Measurements from ENCODE around the gene ADGRV1.

The ADGRV1 gene

DNA sequence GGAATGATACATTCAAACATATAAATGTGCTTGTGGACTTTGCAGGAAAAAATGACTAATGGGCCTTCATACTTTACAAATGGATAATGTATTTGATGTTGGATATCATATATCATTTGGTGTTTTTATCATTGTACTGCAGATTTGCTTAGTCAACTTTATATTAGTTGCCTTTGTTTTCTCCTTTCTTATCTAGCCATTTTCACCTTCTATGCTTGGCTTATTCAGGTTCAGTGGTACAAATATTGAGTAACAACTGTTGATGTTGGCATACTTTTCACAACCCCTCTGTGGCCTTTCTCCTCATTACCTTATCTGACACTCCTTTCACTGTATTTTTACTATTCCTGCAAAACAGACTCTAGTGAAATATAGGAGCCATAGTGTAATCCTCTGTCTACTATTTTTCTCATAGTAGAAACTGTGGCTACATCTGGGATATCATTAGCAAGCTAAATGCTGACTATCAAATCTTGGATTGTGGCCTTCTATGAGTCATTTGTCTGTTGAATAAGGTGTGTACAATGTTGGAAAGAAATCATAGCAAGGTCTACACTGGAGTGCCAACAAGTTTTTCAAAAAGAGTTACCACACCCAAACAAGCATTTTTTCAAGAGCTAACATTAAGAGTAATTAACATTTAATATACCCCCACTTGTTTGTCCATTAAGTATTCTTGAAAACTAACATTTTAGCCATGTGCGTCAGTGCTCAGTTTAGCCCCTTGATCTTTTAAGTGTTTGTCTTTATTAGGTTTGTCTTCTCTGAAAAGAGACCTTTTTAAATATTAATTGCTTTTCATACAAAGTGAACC, 330.1 kb downstream of the ADGRV1 start:
- no peaks in the 10 kb centered on the region for H3K9me2 ChIP-seq (replicated peaks; ENCODE audit: low read depth, low read length)
- H3K4me3 ChIP-seq (ENCODE audit: low read length, poor library complexity, severe bottlenecking), result no peak overlapping the region
- TF ChIP-seq, protein P1, sequence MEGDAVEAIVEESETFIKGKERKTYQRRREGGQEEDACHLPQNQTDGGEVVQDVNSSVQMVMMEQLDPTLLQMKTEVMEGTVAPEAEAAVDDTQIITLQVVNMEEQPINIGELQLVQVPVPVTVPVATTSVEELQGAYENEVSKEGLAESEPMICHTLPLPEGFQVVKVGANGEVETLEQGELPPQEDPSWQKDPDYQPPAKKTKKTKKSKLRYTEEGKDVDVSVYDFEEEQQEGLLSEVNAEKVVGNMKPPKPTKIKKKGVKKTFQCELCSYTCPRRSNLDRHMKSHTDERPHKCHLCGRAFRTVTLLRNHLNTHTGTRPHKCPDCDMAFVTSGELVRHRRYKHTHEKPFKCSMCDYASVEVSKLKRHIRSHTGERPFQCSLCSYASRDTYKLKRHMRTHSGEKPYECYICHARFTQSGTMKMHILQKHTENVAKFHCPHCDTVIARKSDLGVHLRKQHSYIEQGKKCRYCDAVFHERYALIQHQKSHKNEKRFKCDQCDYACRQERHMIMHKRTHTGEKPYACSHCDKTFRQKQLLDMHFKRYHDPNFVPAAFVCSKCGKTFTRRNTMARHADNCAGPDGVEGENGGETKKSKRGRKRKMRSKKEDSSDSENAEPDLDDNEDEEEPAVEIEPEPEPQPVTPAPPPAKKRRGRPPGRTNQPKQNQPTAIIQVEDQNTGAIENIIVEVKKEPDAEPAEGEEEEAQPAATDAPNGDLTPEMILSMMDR (conservative IDR thresholded peaks at IDR 0.05; ENCODE audit: low read length), result no peak
- no peak for TF ChIP-seq EZH2phosphoT487 (IDR thresholded peaks at IDR 0.05; ENCODE audit: borderline replicate concordance)
- no peaks in the 10 kb centered on the region for H3K27me3 ChIP-seq (ENCODE audit: insufficient read depth, low read length, poor library complexity, severe bottlenecking)
- no peaks in the 10 kb centered on the region for H3K36me3 ChIP-seq (ENCODE audit: insufficient read depth, low read length)
- H3K79me2 ChIP-seq (ENCODE audit: insufficient read depth, low read length), result no peaks in the 10 kb centered on the region
- H3K9me3 ChIP-seq (ENCODE audit: insufficient read depth, low read depth, low read length), result no peaks in the 10 kb centered on the region
- H2AFZ ChIP-seq (ENCODE audit: low read length), result no peak overlapping the region
- no peak overlapping the region for H3K9ac ChIP-seq (ENCODE audit: low read depth, low read length, poor library complexity, severe bottlenecking)
- H3K4me1 ChIP-seq (ENCODE audit: insufficient read depth, low read length, poor library complexity, severe bottlenecking), result no peaks in the 10 kb centered on the region
- no peaks in the 10 kb centered on the region for H3F3A ChIP-seq (ENCODE audit: low read depth)
- H4K20me1 ChIP-seq (ENCODE audit: insufficient read depth, low read length, poor library complexity, severe bottlenecking), result no peaks in the 10 kb centered on the region
- no peak overlapping the region for H3K4me2 ChIP-seq (ENCODE audit: low read depth, low read length, poor library complexity, severe bottlenecking)

GRCh38 chr5:90889325-90889600, 330.7 kb downstream of the ADGRV1 start:
- Histone ChIP-seq H3K27me3 (ENCODE audit: insufficient read depth, low read length, poor library complexity, severe bottlenecking) (no peaks in the 10 kb centered on the region), H3K4me3 (ENCODE audit: low read length, poor library complexity, severe bottlenecking) (no peak overlapping the region), H3F3A (ENCODE audit: low read depth) (no peaks in the 10 kb centered on the region), H3K9me2 (replicated peaks; ENCODE audit: low read depth, low read length) (no peaks in the 10 kb centered on the region), H4K20me1 (ENCODE audit: insufficient read depth, low read length, poor library complexity, severe bottlenecking) (no peaks in the 10 kb centered on the region), H3K4me2 (ENCODE audit: low read depth, low read length, poor library complexity, severe bottlenecking) (no peak overlapping the region), H3K9me3 (ENCODE audit: insufficient read depth, low read depth, low read length) (no peaks in the 10 kb centered on the region), H3K4me1 (ENCODE audit: insufficient read depth, low read length, poor library complexity, severe bottlenecking) (no peaks in the 10 kb centered on the region), H3K79me2 (ENCODE audit: insufficient read depth, low read length) (no peaks in the 10 kb centered on the region), H2AFZ (ENCODE audit: low read length) (no peak overlapping the region), H3K9ac (ENCODE audit: low read depth, low read length, poor library complexity, severe bottlenecking) (no peak overlapping the region), H3K36me3 (ENCODE audit: insufficient read depth, low read length) (no peaks in the 10 kb centered on the region)
- TF ChIP-seq, protein P1 (conservative IDR thresholded peaks at IDR 0.05; ENCODE audit: low read length), result no peak
- no peak for TF ChIP-seq EZH2phosphoT487 (IDR thresholded peaks at IDR 0.05; ENCODE audit: borderline replicate concordance)

DNA sequence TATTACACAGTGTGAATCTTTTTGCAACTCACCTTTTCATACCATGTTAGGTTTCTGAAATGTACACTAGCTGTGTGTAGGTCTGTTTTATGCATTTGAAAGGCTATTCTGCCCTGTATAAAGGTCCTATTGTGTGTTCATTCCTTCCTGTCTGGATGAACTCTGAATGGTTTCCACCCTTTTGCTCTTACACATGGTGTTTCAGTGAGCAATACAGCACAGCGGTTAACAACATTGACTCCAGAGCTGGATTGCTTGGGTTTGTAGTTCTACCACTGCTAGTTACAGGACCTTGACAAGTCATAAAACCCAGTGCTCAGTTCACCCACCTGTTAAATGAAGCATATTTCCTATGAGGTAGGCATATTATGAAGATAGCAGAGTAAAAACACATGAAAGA, 331.6 kb downstream of the ADGRV1 start:
- no peaks in the 10 kb centered on the region for H3F3A ChIP-seq (ENCODE audit: low read depth)
- no peaks in the 10 kb centered on the region for H3K9me2 ChIP-seq (replicated peaks; ENCODE audit: low read depth, low read length)
- H3K79me2 ChIP-seq (ENCODE audit: insufficient read depth, low read length), result no peaks in the 10 kb centered on the region
- H4K20me1 ChIP-seq (ENCODE audit: insufficient read depth, low read length, poor library complexity, severe bottlenecking), result no peaks in the 10 kb centered on the region
- H3K4me3 ChIP-seq (ENCODE audit: low read length, poor library complexity, severe bottlenecking), result no peak overlapping the region
- no peak overlapping the region for H3K9ac ChIP-seq (ENCODE audit: low read depth, low read length, poor library complexity, severe bottlenecking)
- no peak overlapping the region for H3K4me2 ChIP-seq (ENCODE audit: low read depth, low read length, poor library complexity, severe bottlenecking)
- no peak overlapping the region for H2AFZ ChIP-seq (ENCODE audit: low read length)
- TF ChIP-seq EZH2phosphoT487 (IDR thresholded peaks at IDR 0.05; ENCODE audit: borderline replicate concordance), result no peak
- TF ChIP-seq, protein P1 (conservative IDR thresholded peaks at IDR 0.05; ENCODE audit: low read length), result no peak
- no peaks in the 10 kb centered on the region for H3K27me3 ChIP-seq (ENCODE audit: insufficient read depth, low read length, poor library complexity, severe bottlenecking)
- H3K36me3 ChIP-seq (ENCODE audit: insufficient read depth, low read length), result no peaks in the 10 kb centered on the region
- no peaks in the 10 kb centered on the region for H3K4me1 ChIP-seq (ENCODE audit: insufficient read depth, low read length, poor library complexity, severe bottlenecking)
- H3K9me3 ChIP-seq (ENCODE audit: insufficient read depth, low read depth, low read length), result no peaks in the 10 kb centered on the region

Measured in Loucy (cell line).